CD14-positive monocyte (primary cell): ENCODE data around the gene ANKRD12. TPM values are rescaled to one million over a fixed set of nuclear protein-coding genes. Genes with fewer than 3 reads are reported as not detected.

ENCODE experiments used
- DNase-seq, 3 donors: peaks; one replicate each; pipeline ENCODE4 v3.0.0-alpha.2; 2011 to 2022
- H2AFZ ChIP-seq: 2 replicates; pipeline ENCODE4 v1.6.0; 2012; ENCODE audit warnings: mild to moderate bottlenecking, low read depth, low read length, inconsistent platforms; ENCODE audit not compliant: insufficient read depth, poor library complexity, severe bottlenecking
- H3K27ac ChIP-seq, 2 donors: 1 replicate in 1 of 2; 2 replicates in 1 of 2; pipeline ENCODE4 v1.5.1; 2012 to 2013; ENCODE audit warnings: low read length in 2 of 2, control low read depth in 1 of 2, inconsistent platforms in 1 of 2, low read depth in 1 of 2, mild to moderate bottlenecking in 1 of 2
- H3K27me3 ChIP-seq, 2 donors: one replicate each; pipeline versions ENCODE4 v1.6.0 to v1.6.1; 2011 to 2013; ENCODE audit warnings: low read length in 2 of 2; ENCODE audit not compliant: control insufficient read depth in 2 of 2, insufficient read depth in 2 of 2
- H3K36me3 ChIP-seq, 2 donors: replicated peaks in 1 of 2; 1 replicate in 1 of 2; 2 replicates in 1 of 2; pipeline versions ENCODE4 v1.5.1 to v1.6.1; 2012 to 2013; ENCODE audit warnings: low read length in 2 of 2, control low read depth in 1 of 2, inconsistent platforms in 1 of 2, mild to moderate bottlenecking in 1 of 2; ENCODE audit not compliant: insufficient read depth in 2 of 2, control insufficient read depth in 1 of 2
- H3K4me1 ChIP-seq, 2 donors: 1 replicate in 1 of 2; 2 replicates in 1 of 2; pipeline versions ENCODE4 v1.5.1 to v1.6.1; 2012 to 2013; ENCODE audit warnings: low read length in 2 of 2, control low read depth in 1 of 2, inconsistent platforms in 1 of 2, mild to moderate bottlenecking in 1 of 2, moderate library complexity in 1 of 2; ENCODE audit not compliant: insufficient read depth in 2 of 2, control insufficient read depth in 1 of 2
- H3K4me2 ChIP-seq: replicated peaks from 2 replicates; pipeline ENCODE3; 2012; ENCODE audit warnings: low read length, moderate library complexity, mild to moderate bottlenecking; ENCODE audit not compliant: poor library complexity, severe bottlenecking; ENCODE audit errors: extremely low read depth
- H3K4me3 ChIP-seq, 3 experiments: fragments of 200-600 bp in 1 of 3; sonication (generic) in 1 of 3; replicated peaks in 1 of 3; 1 replicate in 2 of 3; 2 replicates in 1 of 3; pipeline ENCODE4 v1.5.1; 2011 to 2013; ENCODE audit warnings: low read length in 3 of 3, mild to moderate bottlenecking in 3 of 3, control low read depth in 2 of 3, low read depth in 2 of 3, inconsistent platforms in 1 of 3, moderate library complexity in 1 of 3
- H3K79me2 ChIP-seq: 2 replicates; pipeline ENCODE4 v1.6.0; 2012; ENCODE audit warnings: mild to moderate bottlenecking, control low read depth, inconsistent platforms, low read length, moderate library complexity; ENCODE audit not compliant: insufficient read depth
- H3K9ac ChIP-seq: 2 replicates; pipeline ENCODE4 v1.6.0; 2017; ENCODE audit warnings: low read length, mild to moderate bottlenecking; ENCODE audit not compliant: insufficient read depth, poor library complexity, severe bottlenecking
- H3K9me3 ChIP-seq, 2 donors: replicated peaks in 1 of 2; 1 replicate in 1 of 2; 2 replicates in 1 of 2; pipeline versions ENCODE4 v1.5.1 to v1.6.1; 2012 to 2013; ENCODE audit warnings: low read length in 2 of 2, control low read depth in 1 of 2; ENCODE audit not compliant: control insufficient read depth in 1 of 2, insufficient read depth in 1 of 2
- H4K20me1 ChIP-seq: 2 replicates; pipeline ENCODE4 v1.6.0; 2012; ENCODE audit warnings: mild to moderate bottlenecking, low read length, control low read depth, moderate library complexity; ENCODE audit not compliant: insufficient read depth
- H3K27ac Mint-ChIP-seq, 7 donors: one replicate each; pipeline ENCODE4 v1.8.0; 2020; ENCODE audit warnings: mild to moderate bottlenecking in 7 of 7, mixed read lengths in 7 of 7, moderate library complexity in 6 of 7, inconsistent platforms in 2 of 7
- H3K27me3 Mint-ChIP-seq, 3 donors: one replicate each; pipeline ENCODE4 v1.8.0; 2021 to 2022; ENCODE audit warnings: low read depth in 3 of 3, mild to moderate bottlenecking in 3 of 3, mixed read lengths in 3 of 3, moderate library complexity in 3 of 3, inconsistent platforms in 1 of 3
- H3K36me3 Mint-ChIP-seq, 2 donors: one replicate each; pipeline ENCODE4 v1.8.0; 2020; ENCODE audit warnings: mixed read lengths in 2 of 2, inconsistent platforms in 1 of 2, mild to moderate bottlenecking in 1 of 2
- H3K4me1 Mint-ChIP-seq: one replicate; pipeline ENCODE4 v1.8.0; 2020; ENCODE audit warnings: mild to moderate bottlenecking, mixed read lengths
- H3K4me3 Mint-ChIP-seq, 2 donors: one replicate each; pipeline ENCODE4 v1.8.0; 2020; ENCODE audit warnings: mild to moderate bottlenecking in 2 of 2, mixed read lengths in 2 of 2, moderate library complexity in 1 of 2
- H3K9me3 Mint-ChIP-seq, 7 donors: one replicate each; pipeline ENCODE4 v1.8.0; 2020 to 2022; ENCODE audit warnings: mixed read lengths in 7 of 7, mild to moderate bottlenecking in 6 of 7, moderate library complexity in 6 of 7, inconsistent platforms in 2 of 7
- CTCF ChIP-seq: fragments of 200-600 bp; IDR thresholded peaks from one replicate; pipeline ENCODE4 v1.8.0; 2022; ENCODE audit warnings: antibody characterized with exemption, mild to moderate bottlenecking
- WGBS: methylation state at CpG from one replicate; pipeline ENCODE4 v1.1.5; 2013; ENCODE audit warnings: missing lambda C conversion rate; ENCODE audit not compliant: insufficient coverage; 5-methylcytosine and 5-hydroxymethylcytosine counted together
- intact Hi-C, 2 donors: fragments of 100-400 bp; cut with micrococcal nuclease; formaldehyde crosslinking; loops; one replicate each; pipeline versions ENCODE4 v1.15.0 to v1.15.1; 2023
- polyA plus RNA-seq, 3 donors: library from polyadenylated mRNA; depleted of rRNA in 1 of 3; unstranded in 2 of 3; stranded (reverse) in 1 of 3; fragments of 300-500 nt in 2 of 3; fragments of >200 nt in 1 of 3; fragmentation: Illumina TruSeq in 2 of 3; gene quantifications; 1 replicate in 2 of 3; 2 replicates in 1 of 3; pipeline ENCODE4 v1.2.3, GENCODE V29; 2012 to 2021

Gene ANKRD12
- polyA plus RNA-seq, 3 donors = 9.3 to 15.5 (median 15.4) TPM

GRCh38 chr18:9124824-9125223 lies 11.8 kb upstream of the ANKRD12 start:
- H3K27me3 ChIP-seq = no peaks in the 10 kb centered on the region
- peaks cover 80 to 88% of the 10 kb centered on the region in 2 donors for H3K36me3 ChIP-seq
- DNase-seq = no peak
- no peak for TF ChIP-seq CTCF
- peaks cover 41% of the 10 kb centered on the region for H4K20me1 ChIP-seq
- Mint-ChIP-seq H3K9me3 (no peaks in the 10 kb centered on the region), H3K4me1 (peaks cover 2% of the 10 kb centered on the region), H3K36me3 (peaks cover 67 to 83% of the 10 kb centered on the region in 2 donors), H3K27ac (no peak overlapping the region), H3K4me3 (no peak overlapping the region), H3K27me3 (no peaks in the 10 kb centered on the region)
- H2AFZ ChIP-seq = no peak overlapping the region
- no peak overlapping the region for H3K4me2 ChIP-seq
- no peaks in the 10 kb centered on the region for H3K4me1 ChIP-seq
- intact Hi-C loops = no loop called here
- no peak overlapping the region for H3K4me3 ChIP-seq
- WGBS = no CpG with 5 or more reads among the region's 1 CpG
- H3K9ac ChIP-seq = no peak overlapping the region
- H3K9me3 ChIP-seq = no peaks in the 10 kb centered on the region
- no peak overlapping the region for H3K27ac ChIP-seq
- H3K79me2 ChIP-seq = peaks cover 78% of the 10 kb centered on the region

GRCh38 chr18:9126337-9126736 lies 10.2 kb upstream of the ANKRD12 start:
- intact Hi-C loops = no loop called here
- H3K27me3 ChIP-seq = no peaks in the 10 kb centered on the region
- H3K4me3 ChIP-seq = no peak overlapping the region
- no peak overlapping the region for H3K9ac ChIP-seq
- Mint-ChIP-seq H3K27me3 (no peaks in the 10 kb centered on the region), H3K9me3 (no peaks in the 10 kb centered on the region), H3K36me3 (peaks cover 68 to 83% of the 10 kb centered on the region in 2 donors), H3K27ac (no peak overlapping the region), H3K4me1 (no peaks in the 10 kb centered on the region), H3K4me3 (no peak overlapping the region)
- peaks cover 85 to 91% of the 10 kb centered on the region in 2 donors for H3K36me3 ChIP-seq
- H3K4me2 ChIP-seq = no peak overlapping the region
- TF ChIP-seq CTCF = no peak
- no peaks in the 10 kb centered on the region for H3K9me3 ChIP-seq
- H3K79me2 ChIP-seq = peaks cover 78% of the 10 kb centered on the region
- DNase-seq = no peak
- WGBS = 100% methylated on average over 2 of the region's 3 CpGs
- no peaks in the 10 kb centered on the region for H3K4me1 ChIP-seq
- no peak overlapping the region for H2AFZ ChIP-seq
- peaks cover 49% of the 10 kb centered on the region for H4K20me1 ChIP-seq
- H3K27ac ChIP-seq = no peak overlapping the region
